Coronary artery (tissue), 2 donors: Measurements from ENCODE around the gene UST.

Experiments
- DNase-seq: peaks from one replicate; pipeline ENCODE4 v3.0.0-alpha.2; 2017; ENCODE audit warnings: low spot score
- H3K27ac ChIP-seq, 2 donors: fragments of 200-600 bp; sonication (generic); one replicate each; pipeline ENCODE4 v1.5.1; 2016 to 2019
- H3K4me3 ChIP-seq: fragments of 200-600 bp; sonication (generic); 2 replicates; pipeline ENCODE4 v1.5.1; 2016; ENCODE audit warnings: mild to moderate bottlenecking, moderate library complexity
- CTCF ChIP-seq: fragments of 200-600 bp; sonication (generic); IDR thresholded peaks from one replicate; pipeline ENCODE4 v1.5.1; 2019; ENCODE audit warnings: antibody characterized with exemption

UST gene

GRCh38 chr6:149089510-149089909, 342.7 kb downstream of the UST start:
- no peak overlapping the region for H3K27ac ChIP-seq
- DNase-seq = no peak
- no peak overlapping the region for H3K4me3 ChIP-seq
- TF ChIP-seq CTCF = no peak

- no peak overlapping the region for H3K4me3 ChIP-seq
- no peak overlapping the region for H3K27ac ChIP-seq
- TF ChIP-seq CTCF = no peak
- DNase-seq = no peak
Measured at GRCh38 chr6:149090937-149091336, 344.1 kb downstream of the UST start.

- no peak overlapping the region for H3K27ac ChIP-seq
Measured at GRCh38 chr6:149093643-149094042, 346.8 kb downstream of the UST start.

GRCh38 chr6:149094156-149094555, 347.3 kb downstream of the UST start:
- no peak for DNase-seq
- Histone ChIP-seq H3K4me3 (no peak overlapping the region), H3K27ac (no peak overlapping the region)
- TF ChIP-seq CTCF = no peak

More at GRCh38 chr6:149093643-149094042, 346.8 kb downstream of the UST start:
- H3K4me3 ChIP-seq = no peak overlapping the region
- DNase-seq = no peak
- TF ChIP-seq CTCF = no peak

- no peak for TF ChIP-seq CTCF
Measured at GRCh38 chr6:149094934-149095351, 348.1 kb downstream of the UST start.

GRCh38 chr6:149095842-149096241, 349.0 kb downstream of the UST start:
- no peak for TF ChIP-seq CTCF
- H3K27ac ChIP-seq = no peak overlapping the region
- DNase-seq = no peak
- no peak overlapping the region for H3K4me3 ChIP-seq

More at GRCh38 chr6:149094934-149095351, 348.1 kb downstream of the UST start:
- no peak for DNase-seq
- Histone ChIP-seq H3K4me3 (no peak overlapping the region), H3K27ac (no peak overlapping the region)

GRCh38 chr6:149097794-149098193, 351.0 kb downstream of the UST start:
- no peak for TF ChIP-seq CTCF
- Histone ChIP-seq H3K4me3 (no peak overlapping the region), H3K27ac (no peak overlapping the region)
- DNase-seq = no peak
